Epidermal melanocyte (primary cell): Measurements from ENCODE around the gene SMIM35.

Experiments
- DNase-seq: peaks from one replicate; pipeline ENCODE4 v3.0.0; 2011; ENCODE audit warnings: low spot score; ENCODE audit not compliant: insufficient read length

Gene SMIM35

DNA sequence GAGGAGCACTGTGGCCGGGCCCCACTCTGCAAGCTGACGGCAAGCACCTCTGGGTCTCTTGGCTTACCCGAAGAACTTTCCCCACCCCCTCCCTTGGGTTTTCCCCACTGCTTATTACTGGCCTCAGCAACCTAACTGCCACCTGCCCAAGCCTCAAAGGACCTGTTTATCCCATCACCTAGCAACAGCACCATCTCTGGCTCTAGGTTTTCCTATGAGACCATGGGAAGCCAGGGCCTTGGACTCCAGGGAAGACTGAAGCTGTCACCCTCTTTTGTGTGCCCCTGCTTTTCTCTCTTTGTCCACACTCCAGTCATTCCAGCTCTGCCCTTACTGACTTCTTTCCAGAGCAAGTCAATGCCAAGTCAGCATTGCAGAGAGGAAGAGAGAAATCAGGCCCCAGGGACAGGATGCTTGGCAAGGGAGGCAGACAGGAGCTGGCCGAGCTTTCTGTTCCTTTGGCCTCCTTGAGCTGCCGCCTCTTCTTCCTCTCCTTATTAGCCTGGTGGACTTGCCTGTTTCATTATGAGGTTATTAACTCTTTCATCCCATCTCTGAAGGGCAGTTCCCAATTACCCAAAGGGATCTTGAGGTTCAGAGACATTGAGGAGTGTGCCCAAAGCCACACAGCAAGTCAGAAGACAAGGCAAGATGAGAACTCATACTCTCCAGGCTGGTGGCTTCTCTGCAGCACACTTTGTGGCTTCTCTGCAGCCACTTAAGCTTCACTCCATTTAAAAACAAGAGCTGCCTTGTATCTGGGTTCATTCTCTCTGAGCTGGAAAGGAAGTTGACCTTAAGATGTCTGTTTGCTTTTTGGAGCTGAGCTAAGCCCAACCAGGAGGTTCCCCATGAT lies at the start of gene SMIM35:
Gene SMIM35 (minus strand): TSS at position 51 of the 856 bp plus-strand sequence. CDS start 206 bp downstream, outside the sequence.
- no peak for DNase-seq

DNA sequence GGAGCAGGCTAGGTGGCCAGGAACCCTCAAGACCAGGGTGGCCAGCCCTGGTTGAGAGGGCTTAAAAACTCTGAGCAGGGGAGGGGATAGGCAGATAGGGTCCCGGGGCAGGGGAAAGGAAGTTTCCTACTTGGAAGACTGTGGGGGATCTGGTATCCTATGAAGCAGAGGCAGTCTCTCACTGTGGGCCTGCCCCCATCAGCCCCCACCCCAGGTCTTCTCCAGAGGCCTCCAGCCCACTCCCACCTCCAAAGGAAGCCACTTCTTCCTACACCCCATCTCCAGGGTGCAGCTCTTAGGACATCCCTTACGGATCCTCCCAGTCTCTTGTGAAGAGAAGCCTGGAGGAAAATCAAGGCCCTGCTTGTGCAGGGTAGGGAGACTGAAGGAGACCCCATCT lies 49.6 kb upstream of the SMIM35 start:
- no peak for DNase-seq

DNA sequence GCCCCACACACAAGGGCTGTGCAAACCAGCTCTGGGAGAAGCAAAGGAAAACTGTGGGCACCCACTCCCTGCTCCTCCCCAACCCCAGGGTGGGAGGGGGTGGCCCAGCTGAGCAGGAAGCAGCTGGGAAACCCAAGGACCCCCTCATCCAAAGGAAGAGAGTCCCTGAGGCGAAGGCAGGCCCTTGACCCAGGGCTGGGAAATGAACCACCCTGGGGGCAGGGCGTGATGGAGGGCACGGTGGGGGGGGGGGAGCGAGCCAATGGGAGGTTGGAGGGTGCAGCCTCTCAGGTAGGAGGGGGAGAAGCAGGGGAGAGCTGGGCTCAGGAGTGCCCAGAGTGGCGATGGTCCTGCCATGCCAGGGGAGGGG lies 49.0 kb upstream of the SMIM35 start:
- DNase-seq = no peak

- DNase-seq = no peak
Observed at GRCh38 chr11:118135051-118135795, 48.5 kb upstream of the SMIM35 start.

- no peak for DNase-seq
Observed at GRCh38 chr11:118133816-118134215, 47.1 kb upstream of the SMIM35 start.

- no peak for DNase-seq
Observed at GRCh38 chr11:118132385-118133151, 45.8 kb upstream of the SMIM35 start.

DNA sequence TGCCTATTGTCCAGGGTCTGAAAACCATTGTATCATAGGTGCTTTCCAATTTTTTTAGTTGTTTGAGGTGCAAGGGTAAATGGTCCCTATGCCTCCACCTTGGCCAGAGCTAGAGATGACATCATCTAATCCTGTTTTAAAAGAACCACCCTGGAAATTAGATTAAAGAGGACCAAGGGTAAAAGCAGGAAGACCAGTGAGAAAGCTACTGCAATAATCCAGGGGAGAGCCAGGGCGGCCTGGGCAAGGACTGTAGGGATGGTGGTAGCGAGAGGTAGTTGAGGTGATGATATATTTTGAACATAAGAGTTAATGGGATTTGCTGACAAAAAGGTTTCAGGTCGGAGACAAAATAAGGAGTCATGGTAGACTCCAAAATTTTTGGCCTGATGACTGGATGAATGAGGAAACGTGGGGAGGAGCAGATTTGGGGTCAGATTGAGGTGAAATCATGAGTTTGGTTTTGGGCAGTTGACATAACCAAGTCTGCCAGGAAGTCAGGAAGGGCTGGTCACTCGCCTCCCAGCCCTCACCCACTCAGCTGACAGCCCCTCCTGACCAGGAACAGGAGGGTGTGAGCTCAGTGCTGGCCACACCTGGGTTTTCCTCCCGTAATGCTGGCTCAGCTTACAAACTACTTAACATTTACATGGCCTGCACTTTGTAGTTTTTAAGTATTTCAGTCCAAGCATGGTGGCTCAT lies 42.9 kb upstream of the SMIM35 start:
- DNase-seq = no peak

DNA sequence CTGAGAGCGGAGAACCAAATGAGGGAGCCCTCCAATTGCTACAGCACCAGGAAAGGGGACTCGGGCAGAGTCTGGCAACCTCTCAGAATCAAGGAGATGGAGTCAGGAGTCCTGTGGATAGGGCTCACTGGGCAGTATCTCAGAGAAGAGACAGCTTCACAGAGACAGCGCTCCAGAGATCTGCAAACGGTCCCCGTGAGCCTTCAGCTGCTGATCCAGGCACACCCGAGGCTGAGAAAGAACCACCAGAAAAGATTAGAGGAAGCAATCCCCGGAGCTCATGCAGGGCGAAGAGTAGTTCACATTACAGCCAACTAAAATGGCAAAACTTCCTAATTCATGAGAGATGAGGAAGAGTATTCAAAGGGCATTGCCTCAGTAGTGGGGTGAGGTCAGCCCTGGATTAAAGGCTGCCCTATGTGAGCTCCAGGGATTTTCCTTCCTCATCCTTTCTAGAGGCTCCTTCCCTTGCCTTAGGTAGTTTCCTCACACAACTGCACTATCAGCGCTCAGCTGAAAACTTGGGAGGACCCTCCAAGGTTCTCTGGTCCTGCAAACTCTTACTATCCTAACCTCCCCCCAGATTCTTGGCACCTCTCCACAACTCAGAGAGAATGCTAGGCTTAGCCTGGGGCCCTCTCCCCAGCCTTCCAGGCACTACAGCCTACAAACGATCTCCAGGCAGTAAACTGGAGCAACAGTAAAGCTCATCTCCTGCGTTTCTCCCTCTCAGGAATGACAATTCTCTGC lies 42.1 kb upstream of the SMIM35 start:
- no peak for DNase-seq

GRCh38 chr11:118128310-118128709 lies 41.5 kb upstream of the SMIM35 start:
- DNase-seq = no peak

DNA sequence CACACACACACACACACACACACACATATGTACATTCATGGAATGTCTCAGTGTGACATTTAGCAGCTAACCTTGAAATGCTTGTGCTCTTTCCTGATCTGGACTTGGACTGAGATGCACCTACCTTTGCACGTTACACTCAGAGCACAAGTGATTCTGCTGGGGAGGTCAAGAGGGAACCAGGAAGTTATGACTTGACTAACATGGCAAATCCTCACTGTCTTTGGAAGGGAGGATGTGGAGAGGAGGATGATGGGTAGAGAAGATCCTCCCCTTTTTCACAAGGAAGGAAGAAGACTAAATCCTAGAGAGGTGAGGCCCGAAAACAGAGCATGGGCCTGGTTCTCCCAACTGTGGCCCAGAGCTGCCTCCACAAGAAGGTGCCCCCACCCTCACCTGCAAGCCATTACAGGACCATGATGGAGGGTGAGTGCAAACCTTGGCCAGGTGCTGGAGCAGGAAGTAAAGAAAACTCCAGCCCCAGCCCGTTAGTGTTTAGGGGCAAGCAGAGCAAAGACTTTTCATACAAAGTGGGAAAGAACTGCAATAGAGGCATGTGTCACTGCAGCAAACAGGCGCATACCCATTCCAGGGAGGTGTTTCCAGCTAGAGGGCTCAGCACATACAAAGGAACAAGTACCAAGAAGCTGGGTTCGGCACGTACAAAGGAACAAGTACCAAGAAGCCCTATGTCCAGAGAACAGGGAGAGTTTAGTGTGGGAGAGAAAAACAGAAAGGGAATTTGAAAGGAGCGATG lies 39.5 kb upstream of the SMIM35 start:
- no peak for DNase-seq

DNA sequence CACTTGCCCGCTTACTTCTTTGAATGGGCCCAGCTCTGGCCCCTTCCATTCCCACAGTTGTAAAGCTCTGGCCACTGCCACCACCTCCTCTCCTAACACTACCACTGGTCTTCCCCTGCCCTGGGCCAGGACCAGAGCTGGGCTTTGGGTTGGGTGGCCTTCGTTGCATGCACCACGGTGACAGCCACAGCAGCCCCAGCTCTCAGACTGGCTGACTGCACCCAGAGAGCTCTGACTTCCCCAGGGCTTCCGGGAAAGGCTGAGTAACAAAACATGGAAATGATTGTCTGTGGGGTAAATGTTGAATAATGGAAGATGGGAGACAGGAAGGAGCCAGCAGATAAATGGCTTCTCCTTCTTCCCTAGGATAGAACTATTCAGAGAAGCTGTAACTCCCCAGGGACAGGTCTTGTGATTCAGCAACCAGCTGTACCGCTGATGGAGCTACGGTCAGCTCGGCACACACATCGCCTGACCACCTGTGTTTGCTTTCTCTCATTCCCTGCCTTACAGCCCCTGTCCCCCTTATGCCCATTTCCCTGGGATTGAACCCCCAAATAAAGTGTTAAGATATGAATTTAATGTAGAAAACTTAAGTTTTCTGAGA lies 38.3 kb upstream of the SMIM35 start:
- DNase-seq = no peak

GRCh38 chr11:118120793-118121192 lies 34.0 kb upstream of the SMIM35 start:
- DNase-seq = no peak

GRCh38 chr11:118117790-118118601 lies 31.2 kb upstream of the SMIM35 start:
- no peak for DNase-seq

- DNase-seq = no peak
Observed at GRCh38 chr11:118115048-118115447, 28.3 kb upstream of the SMIM35 start.

- DNase-seq = no peak
Observed at GRCh38 chr11:118114266-118114665, 27.5 kb upstream of the SMIM35 start.

GRCh38 chr11:118112711-118113430 lies 26.1 kb upstream of the SMIM35 start:
- no peak for DNase-seq

GRCh38 chr11:118111744-118112035 lies 24.9 kb upstream of the SMIM35 start:
- no peak for DNase-seq
